Measurements from ENCODE around the gene LBHD2. TPM values are rescaled to one million over a fixed set of nuclear protein-coding genes. Genes with fewer than 3 reads are reported as not detected.
A peak's percentile ranks its signal among the peaks of the same experiment; 100 is the strongest.

LBHD2 gene
- total and polyA plus RNA-seq, 2 donors (not counting 1 experiment from before 2014, with no cell fraction given), result not detected

DNA sequence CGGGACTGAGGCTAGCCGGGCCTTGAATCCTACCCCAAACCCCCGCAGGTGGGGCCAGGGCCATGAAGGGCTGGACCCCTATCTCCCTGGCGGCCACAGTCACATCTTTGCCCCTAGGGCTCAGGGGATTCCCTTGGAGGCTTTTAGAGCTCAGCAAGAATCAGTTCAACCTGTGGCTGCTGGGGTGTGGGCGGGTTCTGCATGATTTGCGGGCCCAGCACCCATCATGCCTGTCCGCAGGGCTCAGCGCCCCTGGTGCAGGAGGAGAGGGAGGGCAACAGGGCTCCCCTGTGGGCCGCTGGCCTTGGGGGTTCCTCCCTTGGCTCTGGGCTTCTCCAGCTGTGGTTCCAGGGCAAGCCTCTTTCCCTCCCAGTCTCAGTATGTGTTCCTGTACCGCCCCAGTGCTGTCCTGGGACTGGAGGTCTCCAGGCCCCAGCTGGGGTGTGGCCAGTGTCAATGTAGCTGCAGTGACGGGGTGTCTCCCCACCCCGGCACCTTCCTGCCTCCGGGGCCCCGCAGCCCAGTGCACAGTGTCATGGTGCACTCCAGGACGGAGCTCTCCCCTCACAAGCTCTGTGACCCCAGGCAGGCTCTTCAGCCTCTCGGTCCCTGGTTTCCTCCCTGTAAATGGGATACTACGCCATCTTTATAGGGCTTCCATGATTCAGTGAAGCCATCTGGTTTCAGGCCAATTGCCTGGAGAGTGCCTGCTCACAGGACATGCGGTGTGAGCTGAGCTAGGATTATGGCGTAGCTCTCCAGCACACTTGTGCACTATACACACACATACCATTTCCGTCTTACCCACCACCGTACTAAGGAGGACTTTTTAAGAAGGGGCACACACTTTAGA is 9.9 kb upstream of the LBHD2 start:
- ATAC-seq (ENCODE audit: low read depth) (no peak), DNase-seq (peak; percentile 28)
- Histone ChIP-seq H3K36me3 (replicated peaks in 1 of 2; ENCODE audit: control extremely low read depth in 1 of 2, control insufficient read depth in 1 of 2, extremely low read depth in 1 of 2, insufficient read depth in 2 of 2, low read length in 1 of 2) (no peaks in the 10 kb centered on the region), H3K27me3 (replicated peaks in 1 of 4; ENCODE audit: control extremely low read depth in 1 of 4, control insufficient read depth in 3 of 4, insufficient read depth in 4 of 4, low read length in 3 of 4) (peaks cover 0 to 14% (median 3%) of the 10 kb centered on the region in 4 experiments), H3K4me1 (ENCODE audit: control insufficient read depth in 2 of 2, insufficient read depth in 2 of 2, low read length in 2 of 2) (peaks cover 10 to 22% of the 10 kb centered on the region in 2 donors), H3K9me3 (ENCODE audit: control extremely low read depth in 1 of 3, control insufficient read depth in 2 of 3, insufficient read depth in 1 of 3, low read length in 2 of 3) (peaks cover 0 to 3% (median 0%) of the 10 kb centered on the region in 3 donors), H3K4me2 (replicated peaks; ENCODE audit: low read depth, low read length, poor library complexity, severe bottlenecking) (no peak overlapping the region), H3K79me2 (ENCODE audit: control insufficient read depth, insufficient read depth, low read length) (no peaks in the 10 kb centered on the region), H2AFZ (ENCODE audit: insufficient read depth, low read depth, low read length, poor library complexity, severe bottlenecking) (no peak overlapping the region), H3K9ac (ENCODE audit: low read length) (no peak overlapping the region), H3K4me3 (ENCODE audit: control extremely low read depth in 1 of 5, extremely low read depth in 1 of 5, insufficient read depth in 1 of 5, low read depth in 2 of 5, low read length in 4 of 5) (no peak overlapping the region), H4K20me1 (ENCODE audit: control insufficient read depth, insufficient read depth, low read length, poor library complexity, severe bottlenecking) (no peaks in the 10 kb centered on the region), H3K27ac (ENCODE audit: low read length in 2 of 2) (no peak overlapping the region)
- intact Hi-C loops (cut with micrococcal nuclease), result loop anchor here (2.0 kb wide), 1 partner anchor 17 kb away; no protein-coding TSS in a partner anchor
- Mint-ChIP-seq H3K27ac (peak overlapping the region; percentile 32), H3K27me3 (peaks cover 3% of the 10 kb centered on the region), H3K4me3 (peak overlapping the region; percentile 66), H3K4me1 (peaks cover 7% of the 10 kb centered on the region), H3K9me3 (ENCODE audit: insufficient read depth) (no peaks in the 10 kb centered on the region)
- WGBS (ENCODE audit: insufficient coverage), result 60% methylated on average over 16 of the region's 21 CpGs
- ChIA-PET POLR2A (interaction anchor here (0.6 kb wide), 1 partner anchor 525 kb away, joined by 3 read pairs; no protein-coding TSS in a partner anchor), CTCF (interaction anchor here (0.6 to 2.4 kb wide), 9 partner anchors 11 to 380 kb away, joined by 3 to 18 read pairs (median 4); no protein-coding TSS in a partner anchor)
- TF ChIP-seq EZH2 (IDR thresholded peaks at IDR 0.05; ENCODE audit: borderline replicate concordance, insufficient read depth, low read depth, low read length, poor library complexity, severe bottlenecking) (no peak), CTCF (IDR thresholded peaks at IDR 0.05) (no peak)
